NT2/D1 (cell line): ENCODE data around the gene SLC25A31.

ENCODE experiments used
- SUZ12 ChIP-seq: IDR thresholded peaks from 2 replicates; pipeline ENCODE4 v1.6.1; 2011; ENCODE audit not compliant: insufficient read length, insufficient read depth; ENCODE audit errors: extremely low read depth
- YY1 ChIP-seq: IDR thresholded peaks from 2 replicates; pipeline ENCODE4 v1.6.1; 2011; ENCODE audit not compliant: insufficient read length, insufficient read depth
- ZNF274 ChIP-seq: IDR thresholded peaks from 2 replicates; pipeline ENCODE4 v1.6.1; 2011; ENCODE audit warnings: mild to moderate bottlenecking, low read depth, low read length

DNA sequence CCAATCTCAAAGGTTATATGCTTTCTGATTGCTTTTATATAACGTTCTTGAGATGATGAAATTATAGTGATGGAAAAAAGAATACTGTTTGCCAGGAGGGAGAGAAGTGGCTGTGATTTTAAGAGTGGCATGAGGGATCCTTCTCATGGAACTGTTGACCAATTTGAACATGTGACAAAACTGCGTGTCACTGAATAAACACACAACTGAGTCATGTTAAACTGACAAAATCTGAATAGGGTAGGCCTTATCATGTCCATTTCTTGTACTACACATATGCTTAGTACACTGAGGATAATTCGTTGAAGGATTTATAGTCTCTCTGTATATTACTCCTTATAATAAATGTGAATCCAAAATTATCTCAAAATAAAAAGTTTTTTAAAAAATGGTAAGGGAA lies 29.7 kb downstream of the SLC25A31 start:
- TF ChIP-seq YY1 = no peak
- TF ChIP-seq SUZ12 = no peak
- no peak for TF ChIP-seq ZNF274
